Activated T-helper 17 cell treated with anti-CD3 and anti-CD28 coated beads, Interleukin-2, amount 50 U/mL, for 72 hours (primary cell): ENCODE data around the gene TBC1D1. TPM values are rescaled to one million over a fixed set of nuclear protein-coding genes. Genes with fewer than 3 reads are reported as not detected.
A peak's percentile ranks its signal among the peaks of the same experiment; 100 is the strongest.

Source experiments
- ATAC-seq: fragments of 150-1000 bp; cut with Tn5 transposase; replicated peaks from 2 replicates; pipeline ENCODE4 v1.10.0; 2021; ENCODE audit warnings: mild to moderate bottlenecking, moderate library complexity
- H3K27ac Mint-ChIP-seq: one replicate; pipeline ENCODE4 v1.8.0; 2022; ENCODE audit warnings: mixed read lengths
- H3K27me3 Mint-ChIP-seq: one replicate; pipeline ENCODE4 v1.8.0; 2022; ENCODE audit warnings: mixed read lengths
- H3K36me3 Mint-ChIP-seq: one replicate; pipeline ENCODE4 v1.8.0; 2022; ENCODE audit warnings: low read depth, mild to moderate bottlenecking, mixed read lengths
- H3K4me1 Mint-ChIP-seq: one replicate; pipeline ENCODE4 v1.8.0; 2022; ENCODE audit warnings: mixed read lengths
- H3K4me3 Mint-ChIP-seq: one replicate; pipeline ENCODE4 v1.8.0; 2022; ENCODE audit warnings: mild to moderate bottlenecking, mixed read lengths
- H3K9me3 Mint-ChIP-seq: one replicate; pipeline ENCODE4 v1.8.0; 2022; ENCODE audit warnings: mixed read lengths
- total RNA-seq, 2 donors: library from RNA; stranded (reverse); gene quantifications; one replicate each; pipeline ENCODE4 v1.2.3, GENCODE V29; 2022

Gene TBC1D1
- total RNA-seq, 2 donors from 2014 or later = 29.9 to 39.0 TPM

DNA sequence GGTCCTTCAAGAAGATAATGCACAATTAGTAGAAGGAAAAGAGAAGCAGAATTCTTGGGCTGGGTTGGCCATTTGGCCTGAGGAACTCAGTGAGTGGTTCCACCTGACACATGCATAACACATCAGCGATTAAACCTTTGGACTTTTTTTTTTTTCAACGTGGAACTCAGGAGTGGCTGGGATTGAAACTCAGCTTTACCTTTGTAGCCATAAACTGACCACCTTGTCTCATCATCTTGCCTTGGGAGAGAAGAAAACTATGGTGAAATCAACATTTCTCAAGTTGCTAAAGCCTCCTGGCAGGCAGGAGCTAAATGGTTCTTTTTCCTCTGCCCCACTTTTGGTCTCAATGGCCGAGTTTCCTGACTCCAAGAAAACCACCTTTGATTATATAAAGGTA lies 85.6 kb downstream of the TBC1D1 start:
- H3K4me1 Mint-ChIP-seq = peaks cover 16% of the 10 kb centered on the region

DNA sequence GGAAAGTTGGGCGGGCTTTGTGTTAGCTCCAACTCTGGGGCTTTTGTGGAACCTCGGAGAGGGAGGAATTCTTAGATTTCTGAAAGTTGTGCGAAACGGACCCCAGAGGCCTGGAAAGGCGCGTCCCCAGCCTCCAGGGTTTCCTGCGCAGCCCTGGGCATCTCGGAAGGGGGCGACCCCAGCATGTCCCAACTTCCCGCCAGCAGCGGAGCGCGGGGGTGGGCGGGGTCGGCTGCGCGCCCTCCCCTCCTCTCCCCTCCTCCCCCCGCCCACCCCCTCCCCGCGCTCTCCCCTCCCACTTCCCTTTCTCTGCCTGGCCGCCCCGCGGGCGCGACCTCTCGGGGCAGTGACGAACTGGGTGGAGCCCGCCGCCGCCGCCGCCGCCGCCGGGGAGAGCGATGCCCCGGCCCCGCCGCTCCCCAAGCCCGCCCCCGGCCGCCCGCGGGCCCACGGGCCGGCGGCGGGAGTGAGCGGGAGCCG lies 86.1 kb downstream of the TBC1D1 start:
- Mint-ChIP-seq H3K27me3 (no peaks in the 10 kb centered on the region), H3K4me1 (peaks cover 18% of the 10 kb centered on the region), H3K27ac (no peak overlapping the region)

More for the DNA sequence above, 85.6 kb downstream of the TBC1D1 start:
- ATAC-seq = no peak
- Mint-ChIP-seq H3K36me3 (no peaks in the 10 kb centered on the region), H3K4me3 (peak overlapping the region; percentile 42), H3K9me3 (no peaks in the 10 kb centered on the region), H3K27me3 (no peaks in the 10 kb centered on the region), H3K27ac (no peak overlapping the region)

DNA sequence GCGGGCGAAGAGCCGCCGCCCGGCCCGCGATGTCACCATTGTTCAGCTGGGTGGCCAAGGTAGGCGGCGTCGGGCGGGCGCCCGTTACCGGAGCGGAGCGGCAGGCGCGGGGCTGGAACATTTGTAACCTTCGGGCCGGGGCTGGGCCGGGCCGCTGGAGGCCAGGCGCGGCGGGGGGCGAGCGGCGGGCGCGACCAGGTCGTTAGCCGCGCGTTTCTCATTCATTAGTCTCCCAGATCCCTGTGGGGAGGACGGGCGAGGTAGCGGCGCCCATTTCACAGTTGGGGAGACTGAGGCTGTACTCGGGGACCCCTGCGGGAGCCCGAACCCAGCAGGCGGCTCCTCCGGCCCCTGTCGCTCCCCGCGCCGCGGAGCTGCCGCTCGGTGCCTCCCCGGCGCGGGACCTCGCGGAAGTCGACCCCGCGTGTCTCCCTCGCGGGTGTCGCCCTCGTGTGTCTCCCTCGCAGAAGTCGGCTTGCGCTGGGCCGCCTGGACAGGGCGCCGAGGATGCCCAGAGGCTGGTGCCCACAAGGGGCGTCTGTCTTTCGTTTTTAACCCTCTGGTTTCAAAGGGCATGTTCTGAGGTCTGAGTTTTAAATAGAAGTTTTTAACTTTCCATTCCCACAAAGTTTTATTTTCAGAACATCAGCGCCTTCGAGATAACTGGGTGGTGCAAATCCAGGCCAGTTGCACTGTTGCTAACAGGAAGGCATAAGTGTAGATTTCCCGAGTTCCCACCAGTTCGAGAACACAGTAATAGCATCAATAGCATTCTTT lies 86.8 kb downstream of the TBC1D1 start:
- Mint-ChIP-seq H3K4me1 (peaks cover 18% of the 10 kb centered on the region), H3K27ac (peak overlapping the region; percentile 76), H3K36me3 (no peaks in the 10 kb centered on the region), H3K9me3 (no peaks in the 10 kb centered on the region), H3K4me3 (peak overlapping the region; percentile 80), H3K27me3 (no peaks in the 10 kb centered on the region)
- peak; percentile 80 for ATAC-seq

More for the DNA sequence above, 86.1 kb downstream of the TBC1D1 start:
- Mint-ChIP-seq H3K36me3 (no peaks in the 10 kb centered on the region), H3K9me3 (no peaks in the 10 kb centered on the region), H3K4me3 (peak overlapping the region; percentile 42)
- ATAC-seq = peak; percentile 75

DNA sequence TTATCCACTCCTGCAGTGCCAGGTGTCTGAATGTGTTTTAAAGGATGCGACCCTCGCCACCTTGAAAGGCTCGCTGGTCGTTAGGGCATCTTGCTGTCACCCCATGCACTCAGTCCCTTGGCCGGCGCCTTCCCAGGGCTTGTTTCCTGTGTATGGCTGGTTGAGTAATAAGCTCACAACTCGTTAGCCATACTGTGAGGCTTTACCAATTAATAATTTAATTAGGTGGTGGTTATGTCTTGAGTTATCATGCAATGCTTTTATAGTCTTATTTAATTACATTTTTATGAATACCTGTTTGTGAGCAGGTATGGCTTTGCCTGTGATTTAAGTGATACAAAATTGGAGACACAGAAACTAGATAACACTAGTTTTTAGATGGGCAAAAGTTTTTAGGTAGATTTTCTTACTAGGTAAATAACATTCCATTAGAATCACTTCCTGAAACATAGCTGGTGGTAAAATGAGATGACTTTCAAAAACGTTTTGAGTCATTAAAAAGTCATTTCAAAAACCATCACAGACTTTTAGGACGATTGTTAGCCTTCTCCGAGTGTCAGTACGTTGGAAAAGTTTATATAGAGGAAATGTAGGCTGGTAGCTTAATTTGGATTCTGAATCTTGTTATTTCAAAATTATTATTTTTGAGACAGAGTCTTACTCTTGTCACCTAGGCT lies 87.5 kb downstream of the TBC1D1 start:
- peaks cover 13% of the 10 kb centered on the region for H3K4me1 Mint-ChIP-seq
- H3K27ac Mint-ChIP-seq = peak overlapping the region; percentile 76
- H3K9me3 Mint-ChIP-seq = no peaks in the 10 kb centered on the region
- H3K27me3 Mint-ChIP-seq = no peaks in the 10 kb centered on the region
- ATAC-seq = peak; percentile 46
- H3K4me3 Mint-ChIP-seq = peak overlapping the region; percentile 80
- H3K36me3 Mint-ChIP-seq = no peaks in the 10 kb centered on the region

DNA sequence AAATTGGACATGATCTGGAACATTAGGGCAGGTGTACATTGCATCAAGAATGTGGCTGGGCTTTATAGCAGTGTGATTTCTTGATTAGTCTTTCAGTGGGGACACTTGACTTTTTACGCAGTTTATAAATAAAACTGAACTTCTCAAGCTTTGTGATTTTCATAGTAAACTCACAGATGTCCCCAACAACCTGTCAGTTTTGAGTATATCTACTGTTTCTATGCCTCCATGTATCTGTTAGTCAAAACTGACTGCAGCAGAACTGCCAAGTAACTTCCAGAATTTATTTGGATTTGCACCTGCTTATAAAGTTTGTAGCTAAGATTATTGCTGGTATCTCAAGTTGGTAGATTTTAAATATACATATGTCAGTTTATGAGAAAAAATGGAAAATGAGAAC lies 89.4 kb downstream of the TBC1D1 start:
- Mint-ChIP-seq H3K9me3 (no peaks in the 10 kb centered on the region), H3K27me3 (no peaks in the 10 kb centered on the region), H3K4me3 (no peak overlapping the region), H3K36me3 (no peaks in the 10 kb centered on the region), H3K4me1 (peaks cover 11% of the 10 kb centered on the region), H3K27ac (no peak overlapping the region)
- no peak for ATAC-seq

DNA sequence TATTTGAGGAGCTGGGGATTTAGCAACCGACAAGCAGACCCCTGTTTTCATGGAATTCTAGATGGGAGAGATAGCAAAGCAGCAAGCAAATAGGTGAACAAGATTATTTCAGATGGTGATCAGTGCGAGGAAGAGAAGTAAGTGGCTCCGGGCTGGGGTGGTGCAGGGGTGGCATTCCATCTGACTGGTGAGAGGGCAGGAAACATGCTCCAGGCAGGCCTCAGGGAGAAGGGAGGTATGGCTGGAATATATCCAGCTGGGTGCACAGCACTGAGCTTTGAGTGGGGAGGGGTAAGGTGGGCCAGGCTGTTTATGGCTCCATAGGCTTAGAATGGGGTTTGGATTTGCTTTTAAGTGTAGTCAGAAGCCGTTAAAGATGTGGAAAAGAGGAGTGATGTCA lies 90.5 kb downstream of the TBC1D1 start:
- H3K9me3 Mint-ChIP-seq = no peaks in the 10 kb centered on the region
- peaks cover 17% of the 10 kb centered on the region for H3K4me1 Mint-ChIP-seq
- H3K4me3 Mint-ChIP-seq = no peak overlapping the region
- H3K27me3 Mint-ChIP-seq = no peaks in the 10 kb centered on the region
- no peaks in the 10 kb centered on the region for H3K36me3 Mint-ChIP-seq
- H3K27ac Mint-ChIP-seq = no peak overlapping the region
- no peak for ATAC-seq

DNA sequence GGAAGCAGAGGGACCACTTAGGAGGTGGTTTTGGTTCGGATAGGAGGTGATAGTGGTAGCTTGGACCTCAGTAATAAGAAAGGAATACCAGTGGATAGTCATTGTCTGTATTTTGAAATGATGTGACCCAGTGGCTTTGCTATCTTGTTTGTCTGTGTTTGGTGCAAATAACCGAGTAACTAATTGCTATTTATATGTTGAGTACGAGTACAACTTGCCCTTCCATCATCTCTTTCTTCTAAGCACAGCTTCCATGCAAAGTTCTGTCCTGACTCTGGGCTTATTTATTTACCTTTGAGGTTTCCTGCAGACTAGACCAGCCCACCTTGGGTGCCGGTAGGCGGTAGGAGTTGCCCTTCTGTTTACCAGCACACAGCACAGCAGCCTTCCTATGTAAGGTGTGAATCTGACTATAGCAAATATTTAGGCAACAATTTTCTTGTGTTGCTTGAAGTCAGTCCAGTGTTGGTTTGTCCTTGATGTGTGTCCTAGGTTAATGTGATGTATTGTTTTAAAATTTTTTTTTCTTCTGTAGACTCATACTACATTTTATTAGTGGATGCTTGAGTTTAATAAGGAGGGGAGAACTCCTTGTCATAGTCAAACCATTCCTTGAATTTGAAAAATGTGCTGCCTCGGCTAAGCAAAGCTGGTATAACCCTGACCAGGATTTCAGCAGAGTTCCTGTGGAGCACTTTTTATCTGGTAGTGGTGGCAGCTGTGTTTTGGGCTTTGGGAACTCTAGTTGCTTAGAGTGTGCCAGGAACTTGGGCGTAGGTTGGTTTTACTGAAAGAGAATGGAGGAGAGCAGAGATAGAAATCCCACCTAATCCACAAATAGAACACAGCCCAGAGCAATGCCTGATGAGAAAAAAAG lies 91.2 kb downstream of the TBC1D1 start:
- Mint-ChIP-seq H3K27ac (no peak overlapping the region), H3K27me3 (no peaks in the 10 kb centered on the region), H3K9me3 (no peaks in the 10 kb centered on the region), H3K4me3 (no peak overlapping the region), H3K36me3 (no peaks in the 10 kb centered on the region), H3K4me1 (peaks cover 17% of the 10 kb centered on the region)
- ATAC-seq = no peak

DNA sequence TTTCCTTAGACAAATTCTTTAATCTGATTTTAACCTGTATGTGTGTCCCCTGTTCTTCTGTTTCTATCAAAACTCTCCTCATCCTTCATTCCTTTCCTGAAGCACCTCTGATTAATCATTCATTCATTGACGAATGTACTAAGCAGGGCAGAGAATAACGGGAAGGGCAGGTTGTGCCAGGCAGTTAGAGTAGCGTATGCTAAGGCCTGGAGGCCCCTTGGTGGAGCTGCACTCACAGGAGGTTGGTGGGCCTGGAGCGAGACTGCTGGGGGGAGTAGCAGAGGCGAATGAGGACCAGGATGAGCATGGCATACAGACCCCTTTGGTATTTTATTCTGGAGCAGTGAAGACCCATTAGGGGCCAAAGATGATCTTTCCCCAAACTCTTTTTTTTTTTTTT lies 91.9 kb downstream of the TBC1D1 start:
- Mint-ChIP-seq H3K27ac (no peak overlapping the region), H3K9me3 (no peaks in the 10 kb centered on the region), H3K36me3 (no peaks in the 10 kb centered on the region), H3K4me1 (peaks cover 17% of the 10 kb centered on the region), H3K27me3 (no peaks in the 10 kb centered on the region), H3K4me3 (no peak overlapping the region)
- ATAC-seq = no peak

DNA sequence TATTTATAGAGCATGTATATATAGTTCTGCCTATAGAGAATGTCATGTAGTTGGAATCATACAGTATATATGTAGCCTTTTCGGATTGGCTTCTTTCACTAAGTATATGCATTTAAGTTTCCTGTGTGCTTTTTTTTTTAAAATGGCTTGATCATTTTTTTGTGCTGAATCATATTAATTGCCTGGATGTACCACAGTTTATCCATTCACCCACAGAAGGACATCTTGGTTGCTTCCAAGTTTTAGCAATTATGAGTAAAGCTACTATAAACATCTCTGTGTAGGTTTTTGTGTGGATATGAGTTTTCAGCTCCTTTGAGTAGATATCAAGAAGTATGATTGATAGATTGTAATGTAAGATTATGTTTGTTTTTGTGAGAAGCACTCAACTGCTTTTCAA lies 93.1 kb downstream of the TBC1D1 start:
- no peak overlapping the region for H3K27ac Mint-ChIP-seq
- no peaks in the 10 kb centered on the region for H3K9me3 Mint-ChIP-seq
- ATAC-seq = no peak
- H3K4me1 Mint-ChIP-seq = peaks cover 17% of the 10 kb centered on the region
- H3K36me3 Mint-ChIP-seq = no peaks in the 10 kb centered on the region
- no peak overlapping the region for H3K4me3 Mint-ChIP-seq
- H3K27me3 Mint-ChIP-seq = no peaks in the 10 kb centered on the region

DNA sequence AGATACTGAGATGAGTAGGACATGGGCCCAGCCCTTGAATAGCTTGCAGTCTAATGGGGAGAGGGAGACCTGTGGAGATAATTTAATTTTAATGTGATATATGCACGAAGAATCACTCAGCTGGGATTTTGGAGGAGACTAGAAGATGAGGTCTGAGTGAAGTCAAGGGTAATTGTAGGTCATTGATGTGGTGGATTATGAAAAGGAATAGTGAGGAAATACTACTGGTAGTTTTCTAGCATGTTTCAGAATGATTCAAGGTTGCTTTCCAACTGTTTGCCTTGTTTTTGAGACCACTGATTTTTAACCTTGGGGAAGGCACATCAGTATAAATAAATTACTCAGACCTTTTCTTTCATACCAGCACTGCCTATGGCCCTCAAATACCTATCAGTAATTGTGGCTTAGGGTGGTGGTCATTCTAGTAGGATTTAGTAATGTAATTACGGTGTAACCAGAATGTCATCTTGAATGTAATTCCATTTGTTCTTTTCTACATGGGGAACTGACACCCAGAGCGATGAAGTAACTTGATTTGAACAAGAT lies 94.9 kb downstream of the TBC1D1 start:
- Mint-ChIP-seq H3K27me3 (no peaks in the 10 kb centered on the region), H3K4me1 (peaks cover 12% of the 10 kb centered on the region), H3K4me3 (no peak overlapping the region), H3K36me3 (no peaks in the 10 kb centered on the region), H3K27ac (no peak overlapping the region), H3K9me3 (no peaks in the 10 kb centered on the region)
- peak; percentile 28 for ATAC-seq

DNA sequence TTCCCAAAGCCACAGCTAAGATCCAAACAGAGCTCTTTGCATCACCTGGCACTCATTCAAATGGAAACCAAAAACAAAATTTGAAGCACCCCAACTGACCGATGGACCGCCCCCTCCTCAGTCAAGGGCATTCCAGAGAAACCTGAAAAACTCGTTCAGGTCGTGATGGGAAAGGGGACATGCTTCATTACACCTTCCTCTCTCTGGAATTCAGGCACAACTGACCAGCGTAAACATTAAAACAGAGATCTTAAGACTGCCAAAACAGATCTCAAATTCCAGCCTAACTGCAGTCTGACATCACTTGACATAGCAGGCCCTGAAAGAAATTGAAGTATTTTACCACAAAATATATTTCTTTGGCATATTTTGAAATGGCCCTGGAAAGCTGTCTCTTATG lies 97.8 kb downstream of the TBC1D1 start:
- Mint-ChIP-seq H3K4me3 (no peak overlapping the region), H3K4me1 (peaks cover 13% of the 10 kb centered on the region), H3K9me3 (no peaks in the 10 kb centered on the region), H3K27me3 (no peaks in the 10 kb centered on the region), H3K27ac (no peak overlapping the region), H3K36me3 (no peaks in the 10 kb centered on the region)
- ATAC-seq = no peak

DNA sequence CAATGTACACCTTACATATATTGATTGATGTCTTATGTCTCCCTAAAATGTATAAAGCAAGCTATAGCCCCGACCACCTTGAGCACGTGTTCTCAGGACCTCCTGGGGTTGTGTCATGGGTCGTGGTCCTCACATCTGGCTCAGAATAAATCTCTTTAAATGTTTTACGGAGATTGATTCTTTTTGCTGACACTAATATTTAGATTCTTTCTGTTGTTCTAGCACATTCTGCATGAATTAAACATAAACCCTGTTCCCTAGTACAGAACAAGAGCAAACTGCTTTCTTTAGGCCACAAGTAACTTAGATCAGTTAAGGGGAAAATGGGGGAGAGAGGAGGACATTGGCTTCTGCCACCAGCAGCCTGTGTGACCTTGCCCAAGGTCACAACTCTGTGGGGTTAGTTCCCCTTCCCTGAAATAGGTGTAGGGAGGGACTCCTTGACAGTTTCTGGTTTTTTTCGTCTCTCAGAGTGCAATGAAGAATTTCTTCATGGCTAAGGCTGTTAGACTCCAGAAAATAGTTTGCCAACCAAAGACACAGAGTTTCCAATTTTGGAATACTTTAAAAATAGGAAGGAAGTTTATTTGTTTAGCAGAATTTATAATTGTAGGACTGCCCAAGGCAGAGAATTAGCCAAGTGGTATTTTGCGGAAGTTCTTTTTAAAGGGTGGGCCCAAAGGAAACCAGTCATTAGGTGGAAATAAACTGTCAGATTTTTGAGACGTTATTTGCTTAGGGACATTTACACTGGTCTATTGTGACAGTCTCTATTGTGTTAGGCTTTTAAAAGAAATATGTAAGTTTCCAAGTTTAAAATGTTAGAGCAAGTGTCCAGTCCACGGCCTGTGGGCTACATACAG lies 98.7 kb downstream of the TBC1D1 start:
- no peak for ATAC-seq
- Mint-ChIP-seq H3K27me3 (no peaks in the 10 kb centered on the region), H3K4me1 (peaks cover 17% of the 10 kb centered on the region), H3K4me3 (no peak overlapping the region), H3K9me3 (no peaks in the 10 kb centered on the region), H3K27ac (no peak overlapping the region), H3K36me3 (no peaks in the 10 kb centered on the region)

DNA sequence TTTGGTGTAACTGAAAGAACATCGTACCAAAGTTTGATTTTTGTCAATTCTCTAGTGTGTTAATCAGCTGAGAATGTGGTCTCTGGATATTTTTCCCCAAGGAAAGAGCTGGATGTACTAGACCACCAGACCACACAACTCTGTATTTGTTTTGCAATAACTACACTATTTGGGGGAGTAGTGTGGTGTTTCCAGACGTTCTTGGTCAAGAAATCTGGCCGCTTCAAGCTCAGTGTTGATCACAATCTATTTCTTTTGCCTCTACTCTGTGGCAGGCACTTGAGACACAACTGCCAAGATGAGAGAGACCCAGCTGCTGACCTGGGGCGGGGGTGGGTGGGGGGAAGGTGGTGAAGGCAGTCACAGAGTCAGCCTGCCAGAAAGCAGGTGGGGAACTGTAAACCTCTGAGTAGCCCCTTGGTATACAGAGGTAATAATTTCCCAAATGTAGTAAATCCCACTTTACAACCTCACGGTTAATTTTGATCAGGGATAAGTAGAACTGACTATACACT lies 99.9 kb downstream of the TBC1D1 start:
- Mint-ChIP-seq H3K9me3 (no peaks in the 10 kb centered on the region), H3K27ac (no peak overlapping the region), H3K4me1 (peaks cover 13% of the 10 kb centered on the region), H3K4me3 (no peak overlapping the region), H3K36me3 (no peaks in the 10 kb centered on the region), H3K27me3 (no peaks in the 10 kb centered on the region)
- no peak for ATAC-seq
